HEK293 (cell line): ENCODE results near the gene NDUFC2.

Experiments
- CTCF ChIA-PET: fragments of 350-600 bp; formaldehyde crosslinking; extraction: SDS; loops from one replicate; lab custom pipeline; 2021; ENCODE audit warnings: antibody characterized with exemption; lab: Yijun Ruan, JAX
- POLR2A ChIA-PET: fragments of 300-600 bp; formaldehyde crosslinking; extraction: SDS; loops from one replicate; lab custom pipeline; 2020; ENCODE audit warnings: antibody characterized with exemption, inconsistent platforms; lab: Yijun Ruan, JAX
- H3K27ac ChIP-seq: fragments of 200-500 bp; sonication (Bioruptor generic); 2 replicates; pipeline ENCODE4 v1.5.1; 2014; ENCODE audit warnings: low read depth, low read length, control low read depth, inconsistent platforms; ENCODE audit errors: extremely low read depth
- H3K36me3 ChIP-seq, 2 experiments: fragments of 200-500 bp in 1 of 2; sonication (Bioruptor generic) in 1 of 2; 1 replicate in 1 of 2; 2 replicates in 1 of 2; pipeline ENCODE4 v1.5.1; 2014 to 2017; ENCODE audit warnings: inconsistent platforms in 2 of 2, low read length in 2 of 2; ENCODE audit not compliant: control insufficient read depth in 2 of 2, insufficient read depth in 1 of 2
- H3K4me1 ChIP-seq: fragments of 200-500 bp; sonication (Bioruptor generic); 2 replicates; pipeline ENCODE4 v1.5.1; 2014; ENCODE audit warnings: mild to moderate bottlenecking, low read length, inconsistent platforms; ENCODE audit not compliant: control insufficient read depth, insufficient read depth
- H3K4me3 ChIP-seq: 2 replicates; pipeline ENCODE4 v1.5.1; 2011; ENCODE audit warnings: low read depth, mild to moderate bottlenecking, control low read depth, low read length, moderate library complexity
- H3K9me3 ChIP-seq: fragments of 200-500 bp; sonication (Bioruptor generic); 2 replicates; pipeline ENCODE4 v1.5.1; 2014; ENCODE audit warnings: low read depth, low read length, inconsistent platforms; ENCODE audit not compliant: control insufficient read depth, insufficient read depth
- BCL11B ChIP-seq: fragments of 450-650 bp; formaldehyde crosslinking; IDR thresholded peaks from 2 replicates; pipeline ENCODE4 v1.5.1; 2016; ENCODE audit warnings: low read depth, missing biosample characterization, missing genetic modification characterization
- OVOL3 ChIP-seq: fragments of 450-650 bp; formaldehyde crosslinking; IDR thresholded peaks from 2 replicates; pipeline ENCODE4 v1.5.1; 2016; ENCODE audit warnings: missing biosample characterization, missing genetic modification characterization
- WT1 ChIP-seq: fragments of 450-650 bp; formaldehyde crosslinking; IDR thresholded peaks from 2 replicates; pipeline ENCODE4 v1.5.1; 2016; ENCODE audit warnings: missing biosample characterization, missing genetic modification characterization
- ZBTB21 ChIP-seq: fragments of 450-650 bp; formaldehyde crosslinking; IDR thresholded peaks from 2 replicates; pipeline ENCODE4 v1.5.1; 2017; ENCODE audit warnings: missing biosample characterization, missing genetic modification characterization
- ZFP69B ChIP-seq: fragments of 450-650 bp; formaldehyde crosslinking; IDR thresholded peaks from 2 replicates; pipeline ENCODE4 v1.5.1; 2016; ENCODE audit warnings: missing biosample characterization, missing genetic modification characterization
- ZNF112 ChIP-seq: fragments of 450-650 bp; formaldehyde crosslinking; IDR thresholded peaks from 2 replicates; pipeline ENCODE4 v1.5.0; 2017; ENCODE audit warnings: missing biosample characterization, missing genetic modification characterization
- ZNF114 ChIP-seq: fragments of 450-650 bp; formaldehyde crosslinking; IDR thresholded peaks from 2 replicates; pipeline ENCODE4 v1.5.0; 2017; ENCODE audit warnings: missing biosample characterization, missing genetic modification characterization
- ZNF121 ChIP-seq: fragments of 450-650 bp; formaldehyde crosslinking; IDR thresholded peaks from 2 replicates; pipeline ENCODE4 v1.5.1; 2016; ENCODE audit warnings: missing biosample characterization, missing genetic modification characterization
- ZNF184 ChIP-seq: fragments of 450-650 bp; IDR thresholded peaks from 2 replicates; pipeline ENCODE4 v1.5.1; 2018; ENCODE audit warnings: missing biosample characterization, mild to moderate bottlenecking, missing genetic modification characterization
- ZNF214 ChIP-seq: fragments of 450-650 bp; formaldehyde crosslinking; IDR thresholded peaks from 2 replicates; pipeline ENCODE4 v1.5.1; 2017; ENCODE audit warnings: missing biosample characterization, mild to moderate bottlenecking, missing genetic modification characterization, borderline replicate concordance
- ZNF280D ChIP-seq: fragments of 450-650 bp; formaldehyde crosslinking; IDR thresholded peaks from 2 replicates; pipeline ENCODE4 v1.5.1; 2016; ENCODE audit warnings: missing biosample characterization, missing genetic modification characterization
- ZNF311 ChIP-seq: fragments of 450-650 bp; formaldehyde crosslinking; IDR thresholded peaks from 2 replicates; pipeline ENCODE4 v1.5.1; 2017; ENCODE audit warnings: missing biosample characterization, missing genetic modification characterization, borderline replicate concordance
- ZNF426 ChIP-seq: fragments of 450-650 bp; formaldehyde crosslinking; IDR thresholded peaks from 2 replicates; pipeline ENCODE4 v1.5.1; 2017; ENCODE audit warnings: missing biosample characterization, missing genetic modification characterization, mild to moderate bottlenecking, inconsistent platforms, moderate library complexity
- ZNF596 ChIP-seq: fragments of 450-650 bp; IDR thresholded peaks from 2 replicates; pipeline ENCODE4 v1.5.0; 2018; ENCODE audit warnings: missing biosample characterization, mild to moderate bottlenecking, missing genetic modification characterization, moderate library complexity
- ZNF621 ChIP-seq: fragments of 450-650 bp; formaldehyde crosslinking; IDR thresholded peaks from 2 replicates; pipeline ENCODE4 v1.5.1; 2017; ENCODE audit warnings: missing biosample characterization, missing genetic modification characterization
- ZNF658 ChIP-seq: fragments of 450-650 bp; formaldehyde crosslinking; IDR thresholded peaks from 2 replicates; pipeline ENCODE4; 2016; ENCODE audit warnings: missing biosample characterization, missing genetic modification characterization
- ZNF670 ChIP-seq: fragments of 450-650 bp; formaldehyde crosslinking; IDR thresholded peaks from 2 replicates; pipeline ENCODE4 v1.5.1; 2016; ENCODE audit warnings: missing biosample characterization, missing genetic modification characterization, low read depth
- ZSCAN4 ChIP-seq: fragments of 450-650 bp; formaldehyde crosslinking; IDR thresholded peaks from 2 replicates; pipeline ENCODE4 v1.5.1; 2017; ENCODE audit warnings: missing biosample characterization, missing genetic modification characterization
- TF ChIP-seq, protein P1 (sequence below): fragments of 450-650 bp; formaldehyde crosslinking; IDR thresholded peaks from 2 replicates; pipeline ENCODE4 v1.5.1; 2016; ENCODE audit warnings: missing biosample characterization, missing genetic modification characterization
- TF ChIP-seq, protein P2 (sequence below): fragments of 450-650 bp; formaldehyde crosslinking; IDR thresholded peaks from 2 replicates; pipeline ENCODE4 v1.5.1; 2016; ENCODE audit warnings: missing biosample characterization, missing genetic modification characterization
- TF ChIP-seq, protein P3 (sequence below): fragments of 450-650 bp; formaldehyde crosslinking; IDR thresholded peaks from 2 replicates; pipeline ENCODE4 v1.5.1; 2016; ENCODE audit warnings: missing biosample characterization, missing genetic modification characterization

NDUFC2 gene

DNA sequence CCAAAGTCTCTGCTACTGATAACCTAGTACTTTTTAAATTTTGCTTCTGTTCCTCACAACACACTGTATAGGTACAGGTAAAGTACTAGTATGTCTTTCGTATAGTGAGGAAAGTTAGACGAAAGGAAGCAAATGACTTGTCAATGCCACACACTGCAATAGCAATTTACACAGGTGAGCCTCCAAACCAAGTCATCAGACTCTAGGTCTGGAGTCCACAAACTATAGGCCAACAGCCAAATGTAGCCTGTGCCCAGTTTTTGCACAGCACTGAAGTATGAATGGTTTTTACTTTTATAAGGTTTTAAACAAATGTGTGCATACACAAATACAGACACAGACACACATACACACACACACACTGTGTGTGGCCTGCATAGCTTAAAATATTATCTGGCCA lies 31.6 kb upstream of the NDUFC2 start:
- Histone ChIP-seq H3K36me3 (peaks cover 11 to 68% of the 10 kb centered on the region in 2 experiments), H3K27ac (no peak overlapping the region), H3K4me3 (no peak overlapping the region)
- POLR2A ChIA-PET: no interaction called here
- TF ChIP-seq WT1 (tag by site-specific recombination): no peak
- TF ChIP-seq OVOL3 (tag by site-specific recombination): no peak
- no peak for TF ChIP-seq ZNF112 (tag by site-specific recombination)
- TF ChIP-seq ZNF121 (tag by site-specific recombination): no peak
- TF ChIP-seq, all 188 proteins: peak for 0
- no peaks in the 10 kb centered on the region for H3K9me3 ChIP-seq
- CTCF ChIA-PET: no interaction called here
- no peaks in the 10 kb centered on the region for H3K4me1 ChIP-seq

- TF ChIP-seq ZNF621 (tag by site-specific recombination) (no peak), ZNF311 (tag by site-specific recombination) (no peak), ZNF280D (no peak), ZBTB21 (tag by site-specific recombination) (no peak), BCL11B (tag by site-specific recombination) (no peak), ZNF658 (no peak), ZFP69B (tag by site-specific recombination) (no peak), ZNF670 (tag by site-specific recombination) (no peak), ZNF114 (tag by site-specific recombination) (no peak), ZNF596 (tag by site-specific recombination) (no peak), ZNF214 (tag by site-specific recombination) (no peak), ZNF426 (tag by site-specific recombination) (no peak), ZSCAN4 (no peak), ZNF184 (tag by site-specific recombination) (no peak)
- TF ChIP-seq, protein P1, sequence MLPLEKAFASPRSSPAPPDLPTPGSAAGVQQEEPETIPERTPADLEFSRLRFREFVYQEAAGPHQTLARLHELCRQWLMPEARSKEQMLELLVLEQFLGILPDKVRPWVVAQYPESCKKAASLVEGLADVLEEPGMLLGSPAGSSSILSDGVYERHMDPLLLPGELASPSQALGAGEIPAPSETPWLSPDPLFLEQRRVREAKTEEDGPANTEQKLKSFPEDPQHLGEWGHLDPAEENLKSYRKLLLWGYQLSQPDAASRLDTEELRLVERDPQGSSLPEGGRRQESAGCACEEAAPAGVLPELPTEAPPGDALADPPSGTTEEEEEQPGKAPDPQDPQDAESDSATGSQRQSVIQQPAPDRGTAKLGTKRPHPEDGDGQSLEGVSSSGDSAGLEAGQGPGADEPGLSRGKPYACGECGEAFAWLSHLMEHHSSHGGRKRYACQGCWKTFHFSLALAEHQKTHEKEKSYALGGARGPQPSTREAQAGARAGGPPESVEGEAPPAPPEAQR (tag by site-specific recombination): no peak
- TF ChIP-seq, protein P2, sequence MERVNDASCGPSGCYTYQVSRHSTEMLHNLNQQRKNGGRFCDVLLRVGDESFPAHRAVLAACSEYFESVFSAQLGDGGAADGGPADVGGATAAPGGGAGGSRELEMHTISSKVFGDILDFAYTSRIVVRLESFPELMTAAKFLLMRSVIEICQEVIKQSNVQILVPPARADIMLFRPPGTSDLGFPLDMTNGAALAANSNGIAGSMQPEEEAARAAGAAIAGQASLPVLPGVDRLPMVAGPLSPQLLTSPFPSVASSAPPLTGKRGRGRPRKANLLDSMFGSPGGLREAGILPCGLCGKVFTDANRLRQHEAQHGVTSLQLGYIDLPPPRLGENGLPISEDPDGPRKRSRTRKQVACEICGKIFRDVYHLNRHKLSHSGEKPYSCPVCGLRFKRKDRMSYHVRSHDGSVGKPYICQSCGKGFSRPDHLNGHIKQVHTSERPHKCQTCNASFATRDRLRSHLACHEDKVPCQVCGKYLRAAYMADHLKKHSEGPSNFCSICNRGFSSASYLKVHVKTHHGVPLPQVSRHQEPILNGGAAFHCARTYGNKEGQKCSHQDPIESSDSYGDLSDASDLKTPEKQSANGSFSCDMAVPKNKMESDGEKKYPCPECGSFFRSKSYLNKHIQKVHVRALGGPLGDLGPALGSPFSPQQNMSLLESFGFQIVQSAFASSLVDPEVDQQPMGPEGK (tag by site-specific recombination): no peak
- TF ChIP-seq, protein P3, sequence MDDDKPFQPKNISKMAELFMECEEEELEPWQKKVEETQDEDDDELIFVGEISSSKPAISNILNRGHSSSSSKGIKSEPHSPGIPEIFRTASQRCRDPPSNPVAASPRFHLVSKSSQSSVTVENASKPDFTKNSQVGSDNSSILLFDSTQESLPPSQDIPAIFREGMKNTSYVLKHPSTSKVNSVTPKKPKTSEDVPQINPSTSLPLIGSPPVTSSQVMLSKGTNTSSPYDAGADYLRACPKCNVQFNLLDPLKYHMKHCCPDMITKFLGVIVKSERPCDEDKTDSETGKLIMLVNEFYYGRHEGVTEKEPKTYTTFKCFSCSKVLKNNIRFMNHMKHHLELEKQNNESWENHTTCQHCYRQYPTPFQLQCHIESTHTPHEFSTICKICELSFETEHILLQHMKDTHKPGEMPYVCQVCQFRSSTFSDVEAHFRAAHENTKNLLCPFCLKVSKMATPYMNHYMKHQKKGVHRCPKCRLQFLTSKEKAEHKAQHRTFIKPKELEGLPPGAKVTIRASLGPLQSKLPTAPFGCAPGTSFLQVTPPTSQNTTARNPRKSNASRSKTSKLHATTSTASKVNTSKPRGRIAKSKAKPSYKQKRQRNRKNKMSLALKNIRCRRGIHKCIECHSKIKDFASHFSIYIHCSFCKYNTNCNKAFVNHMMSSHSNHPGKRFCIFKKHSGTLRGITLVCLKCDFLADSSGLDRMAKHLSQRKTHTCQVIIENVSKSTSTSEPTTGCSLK (tag by site-specific recombination): no peak
- H3K9me3 ChIP-seq: no peaks in the 10 kb centered on the region
- ChIA-PET CTCF (no interaction called here), POLR2A (no interaction called here)
- peaks cover 11 to 68% of the 10 kb centered on the region in 2 experiments for H3K36me3 ChIP-seq
- no peaks in the 10 kb centered on the region for H3K4me1 ChIP-seq
- no peak overlapping the region for H3K27ac ChIP-seq
- H3K4me3 ChIP-seq: no peak overlapping the region
Observed at GRCh38 chr11:78110830-78111229, 31.2 kb upstream of the NDUFC2 start.
